CD4-positive, alpha-beta T cell treated with Interleukin-17A for 4 hours (primary cell): Measurements from ENCODE around the gene ATP2A2.
"Not testable (repeated sequence)": the region's sequence is repeated elsewhere in the genome, so short reads cannot be mapped to it uniquely, and the experiment has no call there.

Experiments used
- DNase-seq: peaks from one replicate; pipeline ENCODE4 v3.0.0-alpha.2; 2020; ENCODE audit warnings: mixed read lengths

Gene ATP2A2

GRCh38 chr12:110370732-110371231 lies 89.7 kb downstream of the ATP2A2 start:
- DNase-seq, result no peak

GRCh38 chr12:110371408-110372055 lies 90.5 kb downstream of the ATP2A2 start:
- DNase-seq, result no peak

- no peak for DNase-seq
These were observed 91.0 kb downstream of the ATP2A2 start for GRCh38 chr12:110372056-110372425.

- no peak for DNase-seq
These were observed 92.0 kb downstream of the ATP2A2 start for GRCh38 chr12:110373025-110373424.

GRCh38 chr12:110373425-110373824 lies 92.4 kb downstream of the ATP2A2 start:
- no peak for DNase-seq

- no peak for DNase-seq
These were observed 93.0 kb downstream of the ATP2A2 start for GRCh38 chr12:110373962-110374611.

GRCh38 chr12:110378131-110378790 lies 97.2 kb downstream of the ATP2A2 start:
- not testable (repeated sequence) for DNase-seq

GRCh38 chr12:110379197-110379596 lies 98.2 kb downstream of the ATP2A2 start:
- DNase-seq, result no peak

GRCh38 chr12:110379631-110380030 lies 98.6 kb downstream of the ATP2A2 start:
- DNase-seq, result no peak

- no peak for DNase-seq
These were observed 101.6 kb downstream of the ATP2A2 start for GRCh38 chr12:110382683-110383082.
